IMR-90 (cell line): ENCODE results near the gene CREB5. TPM values are rescaled to one million over a fixed set of nuclear protein-coding genes. Genes with fewer than 3 reads are reported as not detected.

Source experiments
- ATAC-seq: fragments of 200-7000 bp; cut with Tn5 transposase; 2 replicates; pipeline ENCODE4 v1.9.1; 2020; ENCODE audit warnings: low read depth, mild to moderate bottlenecking, moderate library complexity
- BruUV-seq: library from RNA; stranded (reverse); fragments of 400-500 nt; replicated peaks from 2 replicates; lab custom pipeline; 2021; lab: Mats Ljungman, UMichigan
- CTCF ChIA-PET: fragments of 300-600 bp; formaldehyde crosslinking; extraction: SDS; loops from one replicate; lab custom pipeline; 2021; ENCODE audit warnings: antibody characterized with exemption; lab: Yijun Ruan, JAX
- POLR2A ChIA-PET: fragments of 300-600 bp; sonication (Branson Sonifier 250); formaldehyde crosslinking; loops from one replicate; lab custom pipeline; 2022; ENCODE audit warnings: antibody characterized with exemption; ENCODE audit not compliant: unreplicated experiment; lab: Charles Lee
- DNase-seq: peaks from one replicate; pipeline ENCODE4 v3.0.0; 2013
- H2AFZ ChIP-seq: replicated peaks from 2 replicates; pipeline ENCODE3; 2013; ENCODE audit warnings: low read length, mild to moderate bottlenecking; ENCODE audit not compliant: poor library complexity
- H2AK5ac ChIP-seq: 2 replicates; pipeline ENCODE4 v1.6.1; 2013; ENCODE audit warnings: low read depth, low read length, inconsistent platforms
- H2AK9ac ChIP-seq: replicated peaks from 2 replicates; pipeline ENCODE3; 2013; ENCODE audit warnings: mild to moderate bottlenecking, low read depth, low read length, moderate library complexity; ENCODE audit not compliant: poor library complexity
- H2BK120ac ChIP-seq: 2 replicates; pipeline ENCODE4 v1.6.1; 2013; ENCODE audit warnings: low read depth, low read length, inconsistent platforms
- H2BK15ac ChIP-seq: 3 replicates; pipeline ENCODE4 v1.6.1; 2013; ENCODE audit warnings: low read depth, low read length, inconsistent platforms
- H2BK20ac ChIP-seq: 2 replicates; pipeline ENCODE4 v1.6.1; 2013; ENCODE audit warnings: low read depth, mild to moderate bottlenecking, inconsistent platforms, low read length, moderate library complexity
- H2BK5ac ChIP-seq: 2 replicates; pipeline ENCODE4 v1.6.1; 2013; ENCODE audit warnings: mild to moderate bottlenecking, low read depth, low read length, inconsistent platforms; ENCODE audit not compliant: poor library complexity, severe bottlenecking
- H3K14ac ChIP-seq: replicated peaks from 2 replicates; pipeline ENCODE4 v1.6.1; 2013; ENCODE audit warnings: low read depth, low read length, inconsistent platforms
- H3K18ac ChIP-seq: 2 replicates; pipeline ENCODE4 v1.6.1; 2013; ENCODE audit warnings: low read depth, low read length, control low read depth
- H3K23ac ChIP-seq: 2 replicates; pipeline ENCODE4 v1.6.1; 2013; ENCODE audit warnings: low read depth, low read length, inconsistent platforms
- H3K27ac ChIP-seq: 2 replicates; pipeline ENCODE4 v1.5.1; 2013; ENCODE audit warnings: mild to moderate bottlenecking, control low read depth, low read length; ENCODE audit not compliant: insufficient read depth
- H3K27me3 ChIP-seq: 2 replicates; pipeline ENCODE4 v1.6.1; 2013; ENCODE audit warnings: low read length; ENCODE audit not compliant: control insufficient read depth, insufficient read depth
- H3K36me3 ChIP-seq: 2 replicates; pipeline ENCODE4 v1.6.1; 2013; ENCODE audit warnings: low read length, mixed read lengths; ENCODE audit not compliant: control insufficient read depth, insufficient read depth
- H3K4ac ChIP-seq: 2 replicates; pipeline ENCODE4 v1.6.1; 2013; ENCODE audit warnings: low read depth, low read length, inconsistent platforms
- H3K4me1 ChIP-seq: 2 replicates; pipeline ENCODE4 v1.6.1; 2013; ENCODE audit warnings: low read length, mixed read lengths; ENCODE audit not compliant: control insufficient read depth, insufficient read depth
- H3K4me2 ChIP-seq: 2 replicates; pipeline ENCODE4 v1.6.1; 2013; ENCODE audit warnings: low read depth, mild to moderate bottlenecking, control low read depth, low read length, moderate library complexity
- H3K4me3 ChIP-seq: 2 replicates; pipeline ENCODE4 v1.5.1; 2013; ENCODE audit warnings: low read depth, mild to moderate bottlenecking, control low read depth, low read length, moderate library complexity; ENCODE audit not compliant: insufficient read depth
- H3K56ac ChIP-seq: 2 replicates; pipeline ENCODE4 v1.6.1; 2013; ENCODE audit warnings: low read length, inconsistent platforms; ENCODE audit not compliant: insufficient read depth; ENCODE audit errors: extremely low read depth
- H3K79me1 ChIP-seq, 2 experiments: 2 replicates each; pipeline ENCODE4 v1.6.1; 2013; ENCODE audit warnings: low read length in 2 of 2, inconsistent platforms in 1 of 2, low read depth in 1 of 2
- H3K9ac ChIP-seq: 2 replicates; pipeline ENCODE4 v1.6.1; 2013; ENCODE audit warnings: low read depth, low read length, control low read depth
- H3K9me1 ChIP-seq: 2 replicates; pipeline ENCODE4 v1.6.1; 2013; ENCODE audit warnings: low read length, inconsistent platforms; ENCODE audit not compliant: insufficient read depth
- H3K9me3 ChIP-seq: 2 replicates; pipeline ENCODE4 v1.6.1; 2013; ENCODE audit warnings: low read length; ENCODE audit not compliant: control insufficient read depth, insufficient read depth
- H4K20me1 ChIP-seq: 2 replicates; pipeline ENCODE4 v1.6.1; 2013; ENCODE audit warnings: low read length, inconsistent platforms; ENCODE audit not compliant: insufficient read depth
- H4K5ac ChIP-seq: 2 replicates; pipeline ENCODE4 v1.6.1; 2013; ENCODE audit warnings: mild to moderate bottlenecking, low read depth, low read length, control low read depth
- H4K8ac ChIP-seq, 2 experiments: 2 replicates each; pipeline ENCODE4 v1.6.1; 2013; ENCODE audit warnings: low read depth in 2 of 2, low read length in 2 of 2, control low read depth in 1 of 2, inconsistent platforms in 1 of 2
- H4K91ac ChIP-seq: 2 replicates; pipeline ENCODE4 v1.6.1; 2013; ENCODE audit warnings: low read depth, low read length, inconsistent platforms; ENCODE audit not compliant: insufficient read depth
- BHLHE40 ChIP-seq: fragments of 150-350 bp; IDR thresholded peaks from 2 replicates; pipeline ENCODE4 v1.6.1; 2016; ENCODE audit warnings: mild to moderate bottlenecking, low read depth, low read length
- CEBPB ChIP-seq: IDR thresholded peaks from 2 replicates; pipeline ENCODE4 v1.6.1; 2012; ENCODE audit warnings: low read depth, low read length, improper control_type of control experiment
- FOS ChIP-seq: fragments of 150-350 bp; IDR thresholded peaks from 2 replicates; pipeline ENCODE4 v1.6.1; 2016; ENCODE audit warnings: low read depth, low read length
- MAFK ChIP-seq: IDR thresholded peaks from 2 replicates; pipeline ENCODE4 v1.6.1; 2012; ENCODE audit warnings: low read depth, low read length, improper control_type of control experiment
- MAZ ChIP-seq: IDR thresholded peaks from 2 replicates; pipeline ENCODE4 v1.6.1; 2012; ENCODE audit warnings: low read depth, mild to moderate bottlenecking, low read length, improper control_type of control experiment, moderate library complexity, borderline replicate concordance
- MXI1 ChIP-seq: IDR thresholded peaks from 2 replicates; pipeline ENCODE4 v1.6.1; 2012; ENCODE audit warnings: low read depth, mild to moderate bottlenecking, low read length, moderate library complexity, borderline replicate concordance
- NFE2L2 ChIP-seq: fragments of 150-350 bp; IDR thresholded peaks from 2 replicates; pipeline ENCODE4 v1.6.1; 2016; ENCODE audit warnings: low read depth, mild to moderate bottlenecking, low read length
- RAD21 ChIP-seq: IDR thresholded peaks from 2 replicates; pipeline ENCODE4 v1.6.1; 2012; ENCODE audit warnings: low read length, improper control_type of control experiment
- RCOR1 ChIP-seq: IDR thresholded peaks from 2 replicates; pipeline ENCODE4 v1.6.1; 2012; ENCODE audit warnings: mild to moderate bottlenecking, low read length, improper control_type of control experiment; ENCODE audit not compliant: insufficient replicate concordance
- RFX5 ChIP-seq: IDR thresholded peaks from 2 replicates; pipeline ENCODE4 v1.8.0; 2012; ENCODE audit warnings: low read depth, mild to moderate bottlenecking, low read length, moderate library complexity
- WGBS, 2 experiments: methylation state at CpG; one replicate each; pipeline versions ENCODE4 v1.1.5 to v1.1.7; 2013; ENCODE audit warnings: missing lambda C conversion rate in 2 of 2; ENCODE audit not compliant: insufficient read length in 1 of 2; ENCODE audit errors: extremely low coverage in 2 of 2; 5-methylcytosine and 5-hydroxymethylcytosine counted together
- dilution Hi-C: fragments of 300-500 bp; cut with HindIII; formaldehyde crosslinking; loops from one replicate; pipeline ENCODE4 v1.14.3; 2018; ENCODE audit warnings: low sequenced_read_pairs; ENCODE audit not compliant: unreplicated experiment
- in situ Hi-C: fragments of 300-500 bp; cut with MboI; formaldehyde crosslinking; loops from 3 replicates; pipeline ENCODE4 v1.14.3; 2019; ENCODE audit warnings: low sequenced_read_pairs, inconsistent platforms, mixed read lengths
- intact Hi-C: fragments of 100-400 bp; cut with micrococcal nuclease; formaldehyde crosslinking; loops from 2 replicates; pipeline ENCODE4 v1.10.0; 2022
- polyA plus RNA-seq, 3 experiments: library from polyadenylated mRNA; depleted of rRNA; stranded (reverse); fragments of >200 nt; gene quantifications; 2 replicates each; pipeline ENCODE4 v1.2.3, GENCODE V29; 2012; ENCODE audit warnings: low replicate concordance in 1 of 3
- total RNA-seq: library from RNA; depleted of rRNA; stranded (reverse); fragments of >200 nt; gene quantifications from 2 replicates; pipeline ENCODE4 v1.2.3, GENCODE V29; 2012
- TF ChIP-seq, protein P1 (sequence below): fragments of 150-350 bp; IDR thresholded peaks from 2 replicates; pipeline ENCODE4 v1.6.1; 2016; ENCODE audit warnings: low read depth, mild to moderate bottlenecking, low read length, moderate library complexity, borderline replicate concordance
- TF ChIP-seq, protein P2 (sequence below): fragments of 150-350 bp; IDR thresholded peaks from 2 replicates; pipeline ENCODE4 v1.6.1; 2017; ENCODE audit warnings: mild to moderate bottlenecking, antibody characterized with exemption, low read length, low read depth
- TF ChIP-seq, protein P3 (sequence below): conservative IDR thresholded peaks from 2 replicates; pipeline ENCODE4 v1.5.1; 2012; ENCODE audit warnings: mild to moderate bottlenecking, low read depth, low read length, improper control_type of control experiment

CREB5 gene
- total and polyA plus RNA-seq, 2 of the 4 experiments (the other 2 are of a cell fraction) = 7.3 to 13.1 TPM

DNA sequence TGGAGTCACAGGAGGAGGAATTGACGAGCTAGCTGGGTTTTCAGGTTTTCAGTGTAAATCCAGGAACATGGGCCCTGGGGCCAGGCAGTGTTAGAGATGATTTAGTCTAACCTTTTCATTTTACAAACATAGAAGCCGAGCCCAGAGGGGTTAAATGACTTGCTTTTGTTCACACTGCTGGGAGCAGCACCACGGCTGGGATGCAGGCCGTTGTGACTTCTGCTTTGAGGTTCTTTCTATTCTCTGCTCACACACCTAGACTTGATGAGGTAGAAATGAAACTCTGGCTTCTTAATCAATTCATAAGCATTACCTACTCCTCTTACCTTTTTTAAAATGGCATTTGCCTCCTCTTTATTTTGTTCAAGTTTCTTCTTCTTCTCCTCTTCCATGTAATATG is 36.4 kb downstream of the CREB5 start:
- H2BK5ac ChIP-seq = no peak overlapping the region
- no peak overlapping the region for H3K27ac ChIP-seq
- no peak overlapping the region for H3K14ac ChIP-seq
- no CpG with 5 or more reads among the region's 4 CpGs for WGBS, 2 experiments
- dilution Hi-C loops = no loop called here
- H3K9me3 ChIP-seq = no peaks in the 10 kb centered on the region
- H3K4me2 ChIP-seq = no peak overlapping the region
- no peaks in the 10 kb centered on the region; the same call in 1 of the 2 replicates for H3K9me1 ChIP-seq
- no peak overlapping the region for H2BK120ac ChIP-seq
- no peak overlapping the region for H3K9ac ChIP-seq
- no peak overlapping the region for H2AK9ac ChIP-seq
- H3K27me3 ChIP-seq = no peaks in the 10 kb centered on the region; the same call in 1 of the 2 replicates
- no peak overlapping the region for H3K56ac ChIP-seq
- H4K8ac ChIP-seq = no peak overlapping the region
- TF ChIP-seq NFE2L2 (no peak), FOS (no peak), RFX5 (no peak), RAD21 (no peak), MXI1 (no peak), BHLHE40 (no peak), MAZ (no peak), CEBPB (no peak), RCOR1 (no peak), MAFK (no peak)
- TF ChIP-seq, protein P1, sequence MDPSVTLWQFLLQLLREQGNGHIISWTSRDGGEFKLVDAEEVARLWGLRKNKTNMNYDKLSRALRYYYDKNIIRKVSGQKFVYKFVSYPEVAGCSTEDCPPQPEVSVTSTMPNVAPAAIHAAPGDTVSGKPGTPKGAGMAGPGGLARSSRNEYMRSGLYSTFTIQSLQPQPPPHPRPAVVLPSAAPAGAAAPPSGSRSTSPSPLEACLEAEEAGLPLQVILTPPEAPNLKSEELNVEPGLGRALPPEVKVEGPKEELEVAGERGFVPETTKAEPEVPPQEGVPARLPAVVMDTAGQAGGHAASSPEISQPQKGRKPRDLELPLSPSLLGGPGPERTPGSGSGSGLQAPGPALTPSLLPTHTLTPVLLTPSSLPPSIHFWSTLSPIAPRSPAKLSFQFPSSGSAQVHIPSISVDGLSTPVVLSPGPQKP = no peak
- TF ChIP-seq, protein P2, sequence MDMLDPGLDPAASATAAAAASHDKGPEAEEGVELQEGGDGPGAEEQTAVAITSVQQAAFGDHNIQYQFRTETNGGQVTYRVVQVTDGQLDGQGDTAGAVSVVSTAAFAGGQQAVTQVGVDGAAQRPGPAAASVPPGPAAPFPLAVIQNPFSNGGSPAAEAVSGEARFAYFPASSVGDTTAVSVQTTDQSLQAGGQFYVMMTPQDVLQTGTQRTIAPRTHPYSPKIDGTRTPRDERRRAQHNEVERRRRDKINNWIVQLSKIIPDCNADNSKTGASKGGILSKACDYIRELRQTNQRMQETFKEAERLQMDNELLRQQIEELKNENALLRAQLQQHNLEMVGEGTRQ = no peak
- TF ChIP-seq, protein P3, sequence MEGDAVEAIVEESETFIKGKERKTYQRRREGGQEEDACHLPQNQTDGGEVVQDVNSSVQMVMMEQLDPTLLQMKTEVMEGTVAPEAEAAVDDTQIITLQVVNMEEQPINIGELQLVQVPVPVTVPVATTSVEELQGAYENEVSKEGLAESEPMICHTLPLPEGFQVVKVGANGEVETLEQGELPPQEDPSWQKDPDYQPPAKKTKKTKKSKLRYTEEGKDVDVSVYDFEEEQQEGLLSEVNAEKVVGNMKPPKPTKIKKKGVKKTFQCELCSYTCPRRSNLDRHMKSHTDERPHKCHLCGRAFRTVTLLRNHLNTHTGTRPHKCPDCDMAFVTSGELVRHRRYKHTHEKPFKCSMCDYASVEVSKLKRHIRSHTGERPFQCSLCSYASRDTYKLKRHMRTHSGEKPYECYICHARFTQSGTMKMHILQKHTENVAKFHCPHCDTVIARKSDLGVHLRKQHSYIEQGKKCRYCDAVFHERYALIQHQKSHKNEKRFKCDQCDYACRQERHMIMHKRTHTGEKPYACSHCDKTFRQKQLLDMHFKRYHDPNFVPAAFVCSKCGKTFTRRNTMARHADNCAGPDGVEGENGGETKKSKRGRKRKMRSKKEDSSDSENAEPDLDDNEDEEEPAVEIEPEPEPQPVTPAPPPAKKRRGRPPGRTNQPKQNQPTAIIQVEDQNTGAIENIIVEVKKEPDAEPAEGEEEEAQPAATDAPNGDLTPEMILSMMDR = no peak
- no peak overlapping the region for H4K91ac ChIP-seq
- POLR2A ChIA-PET = no interaction called here
- H3K4me3 ChIP-seq = no peak overlapping the region
- no peak overlapping the region for H2BK15ac ChIP-seq
- H2BK20ac ChIP-seq = no peak overlapping the region
- no peak overlapping the region for H3K4ac ChIP-seq
- no TSS peak for BruUV-seq
- no peaks in the 10 kb centered on the region for H4K20me1 ChIP-seq
- ATAC-seq = no peak
- no peak overlapping the region for H2AK5ac ChIP-seq
- CTCF ChIA-PET = no interaction called here
- H3K79me1 ChIP-seq = no peaks in the 10 kb centered on the region
- intact Hi-C loops = no loop called here
- H3K4me1 ChIP-seq = peaks cover 4% of the 10 kb centered on the region; the same call in 1 of the 2 replicates
- H3K36me3 ChIP-seq = no peaks in the 10 kb centered on the region
- H3K23ac ChIP-seq = no peak overlapping the region
- no peak for DNase-seq
- no peak overlapping the region for H4K5ac ChIP-seq
- in situ Hi-C loops = no loop called here
- H2AFZ ChIP-seq = no peak overlapping the region
- H3K18ac ChIP-seq = no peak overlapping the region
